Erythroblast (primary cell): ENCODE data around the gene NFIC.

Experiments used
- GATA1 ChIP-seq: IDR thresholded peaks from 2 replicates; pipeline ENCODE4 v1.6.1; 2011; ENCODE audit warnings: low read depth, mild to moderate bottlenecking, control low read depth, low read length, moderate library complexity
- POLR2A ChIP-seq: IDR thresholded peaks from 2 replicates; pipeline ENCODE4 v1.6.1; 2011; ENCODE audit warnings: mild to moderate bottlenecking, low read length

DNA sequence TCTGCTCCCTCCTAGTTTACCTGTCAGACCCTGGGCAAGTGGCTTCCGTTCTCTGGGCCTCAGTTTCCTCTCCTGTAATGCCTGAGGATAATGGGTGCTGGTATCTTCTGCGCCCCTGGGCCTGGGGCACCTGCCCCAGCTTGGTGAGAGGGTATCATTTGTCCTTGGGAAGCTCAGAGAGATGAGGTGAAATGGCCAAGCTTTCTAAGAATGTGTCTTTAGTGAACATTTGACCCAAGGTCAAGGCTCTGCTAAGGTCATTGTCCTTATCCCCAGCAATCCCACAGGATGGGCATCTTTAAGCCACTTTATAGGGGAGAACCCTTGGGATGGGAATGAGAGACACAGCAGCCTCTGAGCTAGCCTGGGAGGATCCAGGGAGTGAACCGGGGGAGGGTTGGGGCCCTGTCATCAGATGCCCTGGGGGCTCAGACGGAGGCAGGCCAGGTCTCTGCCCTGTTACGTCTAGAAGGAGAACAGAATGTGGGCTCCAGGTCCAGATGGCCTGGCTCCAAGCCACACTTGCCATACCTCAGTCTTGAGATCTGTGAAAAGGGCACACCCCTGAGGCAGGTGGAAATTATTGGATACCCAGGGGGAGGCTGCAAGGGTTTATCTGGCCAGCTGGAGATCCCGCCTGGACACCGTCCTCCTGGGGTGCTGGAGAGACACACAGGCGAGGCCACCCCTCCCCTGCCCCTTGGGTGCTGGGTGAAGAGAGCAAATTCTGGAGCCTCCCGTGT, 1.1 kb upstream of the NFIC start:
- TF ChIP-seq POLR2A, result no peak
- TF ChIP-seq GATA1, result no peak
